Pulmonary artery endothelial cell (primary cell): Measurements from ENCODE around the gene NOL4L. TPM values are rescaled to one million over a fixed set of nuclear protein-coding genes. Genes with fewer than 3 reads are reported as not detected.

Experiments
- DNase-seq: peaks from one replicate; pipeline ENCODE4 v3.0.0-alpha.2; 2011; ENCODE audit warnings: low read depth, low spot score
- total RNA-seq: library from RNA; depleted of rRNA; stranded (reverse); fragments of >200 nt; gene quantifications from 2 replicates; pipeline ENCODE4 v1.2.3, GENCODE V29; 2014

Gene NOL4L
- total RNA-seq, 1 donor from 2014 or later: 11.5 TPM

DNA sequence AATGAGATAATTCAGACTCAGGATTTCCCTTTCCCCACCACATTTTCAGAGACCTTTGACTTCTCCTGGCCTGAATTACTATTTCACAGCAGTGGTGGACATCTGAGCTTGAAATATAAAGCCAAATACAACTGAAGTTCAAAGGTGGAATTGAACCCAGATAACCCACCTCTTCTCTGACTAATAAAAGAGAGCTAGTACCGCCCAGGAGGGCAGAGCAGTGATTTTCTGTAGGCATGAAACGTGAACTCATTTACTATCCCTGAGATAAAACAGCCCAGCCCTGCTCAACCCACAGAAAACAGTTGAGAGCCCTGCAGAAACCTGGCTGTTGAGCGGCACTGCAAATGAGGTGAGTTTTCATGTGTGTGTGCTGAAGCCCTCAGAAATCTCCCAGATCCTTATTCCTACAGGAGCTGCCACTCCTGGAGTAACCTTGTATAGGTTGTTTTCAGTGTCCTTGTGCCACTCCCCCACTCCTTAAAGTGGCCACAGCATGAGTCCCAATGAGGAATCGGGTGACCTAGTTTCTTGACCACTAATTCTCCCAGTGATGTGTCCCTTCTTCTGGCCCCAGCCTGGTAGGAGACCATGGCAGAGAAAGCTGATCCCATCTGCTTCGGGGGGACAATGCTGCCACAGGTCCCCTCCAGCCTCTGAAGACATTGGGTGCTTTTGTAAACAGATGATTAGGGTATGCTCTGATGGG lies 99.2 kb downstream of the NOL4L start:
- DNase-seq: no peak

- DNase-seq: no peak
Measured at GRCh38 chr20:32484958-32485769, 100.0 kb downstream of the NOL4L start.

- no peak for DNase-seq
Measured at GRCh38 chr20:32484225-32484957, 100.7 kb downstream of the NOL4L start.

- no peak for DNase-seq
Measured at GRCh38 chr20:32483351-32484224, 101.5 kb downstream of the NOL4L start.

DNA sequence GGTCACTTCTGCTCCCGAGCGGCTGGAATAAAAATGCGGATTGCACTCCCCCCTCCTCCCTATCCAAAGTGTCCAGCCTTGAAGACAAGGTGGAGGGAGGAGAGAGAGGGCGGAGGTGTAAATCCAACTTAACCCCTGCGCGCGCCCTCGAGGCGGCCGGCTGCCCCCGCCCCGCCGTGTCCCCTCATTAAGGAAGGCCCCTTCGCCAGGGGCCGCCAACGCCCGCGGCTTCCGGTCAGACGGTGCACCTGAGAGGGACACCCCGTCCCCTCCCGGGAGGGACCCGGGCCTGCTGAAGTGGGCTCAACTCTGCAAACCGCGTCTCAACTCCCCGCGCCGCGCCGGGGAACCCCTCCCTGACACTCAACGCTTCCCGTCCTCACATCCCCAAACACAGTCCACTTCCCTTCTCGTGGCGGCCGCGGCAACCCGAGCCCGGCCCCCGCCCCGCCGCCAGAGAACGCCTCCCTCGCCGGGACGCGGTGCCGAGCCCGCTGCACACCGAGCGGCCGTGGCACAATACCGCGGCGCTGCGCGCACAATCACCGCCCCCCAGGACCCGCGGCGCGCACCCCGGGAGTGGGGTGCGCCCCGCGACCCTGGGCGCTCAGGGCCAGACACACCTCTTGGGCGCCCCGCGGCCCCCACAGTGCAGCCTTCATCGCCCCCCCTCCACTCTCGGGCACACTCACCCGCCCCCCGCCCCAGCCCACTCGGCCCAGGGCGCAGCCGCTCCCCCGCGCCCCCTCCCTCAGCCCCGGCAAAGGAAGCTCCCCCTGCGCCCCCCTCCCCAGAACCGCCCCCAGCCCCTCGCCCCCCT lies 102.5 kb downstream of the NOL4L start:
- no peak for DNase-seq

- DNase-seq: no peak
Measured at GRCh38 chr20:32482143-32482441, 103.0 kb downstream of the NOL4L start.

DNA sequence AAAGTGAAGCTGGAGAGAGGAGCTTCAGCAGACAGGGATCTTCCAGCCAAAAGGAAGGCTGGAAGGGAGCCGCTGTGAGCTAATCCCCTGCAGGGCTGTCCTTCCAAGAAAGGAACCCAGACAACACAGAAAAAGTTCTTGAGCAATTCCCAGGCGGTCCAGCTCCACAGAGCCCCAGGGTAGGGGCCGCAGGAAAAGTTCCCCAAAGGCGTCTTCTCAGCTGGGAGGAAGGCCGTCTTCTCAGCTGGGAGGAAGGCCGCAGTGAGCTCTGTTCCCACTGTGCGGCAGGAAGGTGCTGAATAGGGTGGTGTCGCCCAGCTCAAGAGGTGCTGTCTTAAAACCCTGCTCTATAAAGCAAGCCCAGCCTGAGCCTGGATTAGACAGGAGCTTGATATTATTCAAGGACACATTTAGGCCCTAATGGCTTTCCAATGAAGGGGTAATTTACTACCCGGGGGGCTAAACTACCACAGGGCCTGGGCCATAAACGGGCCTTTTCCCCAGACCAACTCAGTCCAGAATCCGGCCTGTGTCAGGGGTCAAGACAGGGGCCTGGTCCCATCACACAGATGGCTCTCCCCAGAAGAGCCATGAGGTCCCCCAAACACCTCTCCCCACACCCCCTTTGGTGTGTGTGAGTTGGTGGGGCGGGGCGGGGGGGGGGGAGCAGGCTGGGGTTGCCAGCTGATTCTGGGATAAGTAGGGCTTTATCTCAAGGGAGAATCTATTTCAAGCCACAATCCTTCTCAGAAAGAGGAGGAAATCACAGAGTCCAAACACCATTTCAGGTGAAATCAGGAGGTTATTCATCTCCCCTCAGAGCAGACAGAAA lies 103.6 kb downstream of the NOL4L start:
- DNase-seq: no peak

DNA sequence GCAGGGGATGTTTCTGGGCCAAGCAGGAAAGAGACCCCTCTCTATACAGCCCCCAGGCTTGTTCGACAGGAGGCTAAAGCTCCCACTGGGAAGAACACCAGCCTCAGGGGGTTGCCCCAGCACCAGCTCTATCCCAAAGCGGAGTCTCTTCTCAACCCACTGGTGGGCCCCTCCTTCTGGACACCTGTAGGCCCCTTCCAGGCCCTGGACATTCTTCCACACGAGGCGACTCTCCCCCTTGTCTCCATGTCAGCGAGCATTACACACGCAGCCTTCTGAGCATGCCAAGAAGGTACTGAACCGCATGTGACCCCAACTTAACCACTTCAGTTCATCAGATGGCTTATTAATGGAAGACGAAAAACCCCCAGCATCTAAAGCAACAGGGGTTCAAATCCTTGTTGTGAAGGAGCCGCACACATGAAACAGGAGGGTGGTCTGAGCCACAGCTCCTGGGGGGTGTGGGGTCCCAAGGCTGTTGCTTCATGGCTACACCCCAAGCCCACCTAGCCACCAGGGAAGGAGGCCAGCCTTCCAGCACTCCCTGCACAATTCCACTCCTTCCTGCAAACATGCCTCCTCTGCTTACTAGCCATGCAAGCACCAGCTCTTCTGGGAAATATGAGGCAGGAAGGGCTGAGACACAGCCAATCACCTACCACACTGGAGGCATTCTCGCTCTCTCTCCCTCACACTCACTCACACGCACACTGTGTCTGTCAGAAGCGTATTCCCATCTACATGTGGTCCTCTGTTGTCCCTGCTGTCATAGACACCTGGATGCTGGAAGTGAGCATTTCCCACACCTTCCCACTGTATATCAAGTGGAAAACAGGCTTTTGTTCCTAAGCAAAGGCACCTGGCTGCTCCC lies 104.5 kb downstream of the NOL4L start:
- no peak for DNase-seq

GRCh38 chr20:32479697-32480171 lies 105.4 kb downstream of the NOL4L start:
- no peak for DNase-seq

DNA sequence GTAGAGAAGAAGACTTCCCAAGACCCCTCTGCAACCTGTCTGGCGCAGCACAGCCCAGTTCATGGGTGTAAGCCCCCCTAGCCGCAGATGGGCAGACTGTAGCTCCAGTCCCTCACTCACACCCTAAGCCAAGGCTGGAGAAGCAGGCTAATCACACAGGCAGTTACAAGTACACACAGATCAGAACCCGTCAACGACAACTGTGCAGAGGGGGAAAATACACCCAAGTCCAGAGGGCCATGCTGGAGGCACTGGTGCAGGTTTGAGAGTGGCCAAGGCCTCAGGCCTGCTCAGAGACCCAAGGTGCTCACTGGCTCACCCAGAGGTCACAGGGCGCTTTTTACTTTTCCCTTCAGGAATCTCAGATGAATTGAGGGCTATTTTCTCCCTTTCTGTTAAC lies 106.1 kb downstream of the NOL4L start:
- no peak for DNase-seq

- no peak for DNase-seq
Measured at GRCh38 chr20:32478576-32478975, 106.6 kb downstream of the NOL4L start.

DNA sequence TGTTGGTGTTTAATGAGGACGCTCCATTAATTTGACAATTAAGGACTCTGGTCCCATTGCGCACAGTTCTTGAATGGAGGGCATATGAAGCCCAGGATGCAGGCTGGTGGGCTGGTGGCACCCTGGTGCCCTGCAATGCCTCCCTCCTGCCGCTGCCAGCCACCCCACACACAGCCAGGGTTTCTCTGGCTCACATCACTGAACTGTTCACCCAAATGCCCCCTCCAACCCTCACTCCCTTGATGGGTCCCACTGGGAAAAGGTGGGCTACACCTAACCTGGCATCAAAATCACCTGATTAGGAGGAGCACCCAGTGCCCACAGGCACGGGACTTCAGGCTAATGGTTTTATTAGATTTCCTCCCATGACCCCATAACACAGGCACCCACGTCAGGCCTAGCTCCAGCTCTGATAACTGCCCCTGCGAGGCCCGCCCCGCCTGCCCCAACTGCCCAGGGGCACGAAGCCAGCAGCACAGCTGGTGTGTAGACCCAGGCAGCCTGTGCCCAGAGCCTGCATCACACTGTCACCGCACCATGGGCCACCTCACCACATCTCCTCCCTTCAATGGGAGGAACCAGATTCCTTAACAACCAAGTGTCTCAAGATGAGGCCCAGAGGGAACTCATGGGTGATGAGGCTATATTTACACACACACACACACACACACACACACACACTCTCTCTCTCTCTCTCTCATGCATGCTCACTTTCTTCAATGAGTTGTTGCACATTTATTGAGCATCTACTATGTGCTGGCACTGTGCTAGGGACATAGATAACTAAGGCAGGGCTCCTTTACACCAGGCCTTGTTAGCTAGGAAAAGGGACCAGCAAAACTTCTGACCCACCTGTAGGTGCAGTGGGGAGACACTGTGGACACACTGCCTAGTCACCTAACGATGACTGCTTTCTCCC lies 107.3 kb downstream of the NOL4L start:
- no peak for DNase-seq

DNA sequence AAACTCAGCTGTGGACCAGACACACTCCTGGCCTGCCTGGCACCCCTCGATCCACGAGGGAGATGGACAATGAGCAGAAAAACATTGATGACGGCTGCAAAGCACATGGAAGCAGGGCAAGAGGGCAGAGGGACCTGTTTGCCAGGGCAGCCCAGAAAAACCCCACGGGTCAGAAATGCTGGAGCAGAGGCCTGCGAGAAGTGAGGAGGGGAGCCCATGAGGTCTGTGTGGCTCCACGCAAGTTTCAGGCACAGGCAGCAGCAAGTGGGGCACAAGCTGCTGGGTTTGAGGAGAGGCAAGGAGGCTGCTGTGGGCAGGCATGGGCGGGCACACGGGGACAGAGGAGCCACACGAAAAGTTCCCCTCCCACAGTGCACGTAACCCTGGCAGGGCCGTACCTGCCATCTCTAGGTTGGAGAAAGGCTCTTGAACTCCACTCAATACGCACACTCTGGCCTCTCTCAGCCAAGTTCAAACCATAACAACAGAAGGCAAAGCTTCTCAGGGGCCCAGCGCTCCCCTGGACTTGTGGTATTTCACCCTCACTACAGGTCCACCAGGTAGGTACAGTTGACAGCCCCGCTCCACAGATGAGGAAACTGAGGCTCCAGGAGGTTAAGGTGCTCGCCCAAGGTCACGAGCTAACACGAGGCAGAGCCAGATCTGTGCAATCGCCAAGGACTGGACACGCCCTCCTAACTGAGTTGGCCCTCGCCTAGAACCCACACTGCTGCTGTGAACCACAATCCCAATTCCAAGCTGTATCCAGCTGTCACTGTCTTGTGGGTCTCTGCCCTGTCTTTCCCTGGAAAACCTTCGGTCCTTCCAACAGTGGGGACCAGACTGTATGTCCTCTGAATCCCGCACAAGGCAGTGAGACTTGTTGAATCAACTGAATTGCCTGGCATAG lies 108.2 kb downstream of the NOL4L start:
- no peak for DNase-seq

GRCh38 chr20:32474967-32475811 lies 109.9 kb downstream of the NOL4L start:
- peak; percentile 78 for DNase-seq

GRCh38 chr20:32474717-32474966 lies 110.5 kb downstream of the NOL4L start:
- DNase-seq: no peak
